PC-9 (cell line): ENCODE results near the gene DUSP2.
"Not testable (repeated sequence)": the region's sequence is repeated elsewhere in the genome, so short reads cannot be mapped to it uniquely, and the experiment has no call there.

Source experiments
- EZH2 ChIP-seq: fragments of 200-600 bp; sonication (generic); IDR thresholded peaks from 2 replicates; pipeline ENCODE4 v1.8.0; 2017; ENCODE audit warnings: antibody characterized with exemption, low read depth
- TF ChIP-seq, protein P1 (sequence below): fragments of 200-600 bp; sonication (generic); conservative IDR thresholded peaks from 2 replicates; pipeline ENCODE4 v1.6.1; 2017; ENCODE audit warnings: mixed run types, antibody characterized with exemption, mild to moderate bottlenecking, moderate library complexity

DNA sequence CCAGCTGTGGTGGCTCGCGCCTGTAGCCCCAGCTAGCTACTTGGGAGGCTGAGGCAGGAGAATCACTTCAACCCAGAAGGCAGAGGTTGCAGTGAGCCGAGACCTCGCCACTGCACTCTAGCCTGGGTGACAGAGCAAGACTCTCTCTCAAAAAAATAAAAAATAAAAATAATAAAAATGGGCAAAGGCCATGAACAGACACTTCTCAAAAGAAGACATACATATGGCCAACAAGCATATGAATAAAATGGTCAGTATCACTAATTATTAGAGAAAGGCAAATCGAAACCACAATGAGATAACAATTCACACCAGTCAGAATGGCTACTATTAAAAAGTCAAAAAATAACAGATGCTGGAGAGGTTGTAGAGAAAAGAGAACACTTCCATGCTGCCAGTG, 15.1 kb upstream of the DUSP2 start:
- TF ChIP-seq, protein P1, sequence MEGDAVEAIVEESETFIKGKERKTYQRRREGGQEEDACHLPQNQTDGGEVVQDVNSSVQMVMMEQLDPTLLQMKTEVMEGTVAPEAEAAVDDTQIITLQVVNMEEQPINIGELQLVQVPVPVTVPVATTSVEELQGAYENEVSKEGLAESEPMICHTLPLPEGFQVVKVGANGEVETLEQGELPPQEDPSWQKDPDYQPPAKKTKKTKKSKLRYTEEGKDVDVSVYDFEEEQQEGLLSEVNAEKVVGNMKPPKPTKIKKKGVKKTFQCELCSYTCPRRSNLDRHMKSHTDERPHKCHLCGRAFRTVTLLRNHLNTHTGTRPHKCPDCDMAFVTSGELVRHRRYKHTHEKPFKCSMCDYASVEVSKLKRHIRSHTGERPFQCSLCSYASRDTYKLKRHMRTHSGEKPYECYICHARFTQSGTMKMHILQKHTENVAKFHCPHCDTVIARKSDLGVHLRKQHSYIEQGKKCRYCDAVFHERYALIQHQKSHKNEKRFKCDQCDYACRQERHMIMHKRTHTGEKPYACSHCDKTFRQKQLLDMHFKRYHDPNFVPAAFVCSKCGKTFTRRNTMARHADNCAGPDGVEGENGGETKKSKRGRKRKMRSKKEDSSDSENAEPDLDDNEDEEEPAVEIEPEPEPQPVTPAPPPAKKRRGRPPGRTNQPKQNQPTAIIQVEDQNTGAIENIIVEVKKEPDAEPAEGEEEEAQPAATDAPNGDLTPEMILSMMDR = not testable (repeated sequence)
- TF ChIP-seq EZH2 = not testable (repeated sequence)
